Stimulated activated CD4-positive, alpha-beta T cell treated with anti-CD3 and anti-CD28 coated beads, Interleukin-12 subunit alpha, Interleukin-12 subunit beta, amount 100 ng/mL, for 48 hours (primary cell): ENCODE results near the gene STARD7.

Experiments used
- DNase-seq, 3 donors: peaks; one replicate each; pipeline ENCODE4 v3.0.0-alpha.2; 2020; ENCODE audit warnings: low read depth in 2 of 3, low spot score in 1 of 3

STARD7 gene

DNA sequence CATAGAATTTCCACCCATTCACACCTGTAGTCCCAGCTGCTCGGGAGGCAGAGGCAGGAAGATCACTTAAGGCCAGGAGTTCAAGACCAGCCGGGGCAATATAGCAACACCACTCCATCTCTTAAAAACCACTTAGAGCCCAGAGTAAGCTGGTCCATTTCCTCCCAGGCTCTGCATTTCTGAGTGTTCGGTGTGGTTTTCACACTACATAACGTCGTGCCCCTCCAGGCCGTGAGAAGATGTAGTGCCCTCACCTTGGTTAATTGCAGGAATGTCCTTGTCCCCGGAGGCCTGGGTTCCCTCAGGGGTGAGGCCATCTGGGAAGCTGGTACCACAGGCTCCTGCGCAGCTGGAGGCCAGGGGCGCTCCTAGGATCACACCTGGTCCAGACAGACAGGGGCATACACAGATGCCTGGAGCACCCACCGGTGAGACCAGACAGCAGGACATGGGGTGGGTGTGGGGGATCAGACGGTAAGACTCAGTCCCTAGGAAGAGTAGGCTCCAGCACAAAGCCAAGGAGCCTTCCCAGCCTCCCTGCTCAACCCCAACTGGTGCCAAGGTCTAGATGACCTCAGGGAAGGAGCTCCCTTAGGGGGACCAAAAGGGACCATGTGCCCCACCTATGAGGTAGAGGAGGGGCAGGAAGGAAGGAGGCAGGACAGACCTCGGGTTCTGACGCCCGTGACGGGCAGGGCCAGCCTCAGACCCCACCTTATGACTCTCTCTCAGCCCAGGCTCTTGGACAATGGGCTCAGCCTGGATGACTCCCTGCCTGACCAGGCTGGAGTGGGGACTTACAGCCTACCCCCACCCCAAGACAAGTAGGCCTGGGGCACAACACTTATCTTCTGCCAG lies 71.1 kb downstream of the STARD7 start:
- DNase-seq, result no peak

DNA sequence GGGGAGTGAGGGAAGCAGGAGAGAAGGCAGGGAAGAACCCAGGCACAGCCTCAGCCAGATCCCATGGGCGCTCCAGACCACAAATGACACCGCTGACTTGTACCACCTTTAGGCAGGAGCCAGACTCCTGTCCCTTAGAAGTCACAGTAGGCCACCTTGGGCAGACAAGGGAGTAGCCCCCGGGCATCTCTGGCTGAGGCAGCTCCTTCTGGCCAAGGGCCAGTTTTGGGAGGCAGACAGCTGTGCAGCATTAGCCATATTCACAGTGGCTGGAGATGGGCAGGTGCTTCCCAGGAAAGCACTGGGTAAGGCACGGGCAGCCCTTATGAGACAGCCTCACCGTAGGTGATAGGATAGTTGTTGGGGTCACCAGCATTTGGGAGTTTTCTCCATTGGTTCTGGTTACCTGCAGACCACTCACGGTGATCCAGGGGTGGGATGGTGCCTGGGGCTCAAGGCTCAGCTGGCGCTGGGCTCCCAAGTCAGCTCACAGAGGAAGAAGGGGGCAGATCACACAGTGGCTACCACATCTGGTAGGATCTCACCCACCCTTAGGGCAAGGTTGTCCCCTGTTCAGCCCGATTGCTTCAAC lies 72.4 kb downstream of the STARD7 start:
- DNase-seq, result no peak

DNA sequence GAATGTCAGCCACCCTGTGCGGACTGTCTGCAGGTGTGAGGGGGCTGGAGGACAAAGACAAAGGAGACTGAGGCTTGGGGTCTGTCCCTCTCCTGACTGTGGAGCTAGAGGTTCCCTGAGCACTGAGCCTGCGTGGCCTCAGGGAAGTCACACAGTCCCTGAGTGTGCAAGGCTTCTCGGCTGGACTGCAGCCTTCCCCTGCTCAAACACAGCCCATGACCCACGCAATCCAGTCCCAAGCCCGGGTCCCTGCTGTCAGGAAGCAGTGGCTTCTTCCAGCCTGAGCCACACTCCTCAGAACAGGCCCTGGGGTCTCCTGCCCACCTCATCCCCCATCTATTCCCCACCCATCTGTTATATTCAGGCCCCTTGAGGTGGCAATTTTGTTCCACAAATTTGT lies 73.0 kb downstream of the STARD7 start:
- DNase-seq, result no peak

- DNase-seq, result no peak
Observed at GRCh38 chr2:96135171-96135570, 73.5 kb downstream of the STARD7 start.
